ENCODE measurements around the gene UQCC2.

GRCh38 chr6:33720998-33721397 lies 9.5 kb upstream of the UQCC2 start:
- TF ChIP-seq CTCF (IDR thresholded peaks at IDR 0.05) (no peak), POLR2A (IDR thresholded peaks at IDR 0.05) (no peak)
